ENCODE measurements around the gene NTSR2. TPM values are rescaled to one million over a fixed set of nuclear protein-coding genes. Genes with fewer than 3 reads are reported as not detected.

NTSR2 gene
- total RNA-seq, 2 experiments from 2014 or later, result not detected

- no peak for ATAC-seq
Observed at GRCh38 chr2:11710210-11710609, 40.2 kb upstream of the NTSR2 start.

GRCh38 chr2:11709293-11709692 lies 39.3 kb upstream of the NTSR2 start:
- no peak overlapping the region for H3K27ac Mint-ChIP-seq
- H3K27me3 Mint-ChIP-seq (ENCODE audit: low read depth), result peaks cover 17% of the 10 kb centered on the region
- H3K9me3 Mint-ChIP-seq (ENCODE audit: insufficient read depth), result no peaks in the 10 kb centered on the region
- CTCF ChIA-PET, result interaction anchor here (0.9 kb wide), 1 partner anchor 17 kb away, joined by 3 read pairs; no protein-coding TSS in a partner anchor
- H3K4me1 Mint-ChIP-seq (ENCODE audit: low read depth), result no peaks in the 10 kb centered on the region
- POLR2A ChIA-PET, result no interaction called here
- no peak for DNase-seq
- H3K4me3 Mint-ChIP-seq, result no peak overlapping the region
- no peaks in the 10 kb centered on the region for H3K36me3 Mint-ChIP-seq (ENCODE audit: low read depth)
- ATAC-seq, result no peak

More at GRCh38 chr2:11710210-11710609, 40.2 kb upstream of the NTSR2 start:
- POLR2A ChIA-PET, result no interaction called here
- Mint-ChIP-seq H3K9me3 (ENCODE audit: insufficient read depth) (no peaks in the 10 kb centered on the region), H3K4me3 (no peak overlapping the region), H3K27ac (no peak overlapping the region), H3K4me1 (ENCODE audit: low read depth) (no peaks in the 10 kb centered on the region), H3K36me3 (ENCODE audit: low read depth) (no peaks in the 10 kb centered on the region), H3K27me3 (ENCODE audit: low read depth) (peaks cover 20% of the 10 kb centered on the region)
- CTCF ChIA-PET, result interaction anchor here (1.1 kb wide), 1 partner anchor 69 kb away, joined by 4 read pairs; no protein-coding TSS in a partner anchor
- no peak for DNase-seq

- Mint-ChIP-seq H3K9me3 (ENCODE audit: insufficient read depth) (no peaks in the 10 kb centered on the region), H3K4me3 (no peak overlapping the region), H3K4me1 (ENCODE audit: low read depth) (no peaks in the 10 kb centered on the region), H3K27me3 (ENCODE audit: low read depth) (peaks cover 17% of the 10 kb centered on the region), H3K27ac (no peak overlapping the region), H3K36me3 (ENCODE audit: low read depth) (no peaks in the 10 kb centered on the region)
- ATAC-seq (no peak), DNase-seq (no peak)
- POLR2A ChIA-PET, result no interaction called here
- CTCF ChIA-PET, result interaction anchor here (1.5 to 2.2 kb wide), 2 partner anchors 20 to 72 kb away, joined by 5 to 7 read pairs; no protein-coding TSS in a partner anchor
Observed at GRCh38 chr2:11708106-11708505, 38.1 kb upstream of the NTSR2 start.

GRCh38 chr2:11705711-11706110 lies 35.7 kb upstream of the NTSR2 start:
- ChIA-PET CTCF (interaction anchor here (2.2 kb wide), 1 partner anchor 18 kb away, joined by 5 read pairs; no protein-coding TSS in a partner anchor), POLR2A (no interaction called here)
- H3K9me3 Mint-ChIP-seq (ENCODE audit: insufficient read depth), result no peaks in the 10 kb centered on the region
- no peaks in the 10 kb centered on the region for H3K36me3 Mint-ChIP-seq (ENCODE audit: low read depth)
- H3K4me3 Mint-ChIP-seq, result no peak overlapping the region
- no peaks in the 10 kb centered on the region for H3K4me1 Mint-ChIP-seq (ENCODE audit: low read depth)
- DNase-seq (no peak), ATAC-seq (no peak)
- H3K27ac Mint-ChIP-seq, result no peak overlapping the region
- peaks cover 7% of the 10 kb centered on the region for H3K27me3 Mint-ChIP-seq (ENCODE audit: low read depth)

- peaks cover 5% of the 10 kb centered on the region for H3K27me3 Mint-ChIP-seq (ENCODE audit: low read depth)
- H3K4me3 Mint-ChIP-seq, result no peak overlapping the region
- POLR2A ChIA-PET, result no interaction called here
- CTCF ChIA-PET, result no interaction called here
- ATAC-seq (no peak), DNase-seq (no peak)
- no peaks in the 10 kb centered on the region for H3K36me3 Mint-ChIP-seq (ENCODE audit: low read depth)
- no peaks in the 10 kb centered on the region for H3K9me3 Mint-ChIP-seq (ENCODE audit: insufficient read depth)
- H3K4me1 Mint-ChIP-seq (ENCODE audit: low read depth), result no peaks in the 10 kb centered on the region
- no peak overlapping the region for H3K27ac Mint-ChIP-seq
Observed at GRCh38 chr2:11705063-11705462, 35.1 kb upstream of the NTSR2 start.

- Mint-ChIP-seq H3K27me3 (ENCODE audit: low read depth) (peaks cover 4% of the 10 kb centered on the region), H3K4me1 (ENCODE audit: low read depth) (no peaks in the 10 kb centered on the region), H3K9me3 (ENCODE audit: insufficient read depth) (no peaks in the 10 kb centered on the region), H3K27ac (no peak overlapping the region), H3K4me3 (no peak overlapping the region), H3K36me3 (ENCODE audit: low read depth) (no peaks in the 10 kb centered on the region)
- POLR2A ChIA-PET, result no interaction called here
- ATAC-seq (no peak), DNase-seq (no peak)
- CTCF ChIA-PET, result interaction anchor here (1.3 kb wide), 1 partner anchor 11 kb away, joined by 3 read pairs; no protein-coding TSS in a partner anchor
Observed at GRCh38 chr2:11703700-11704099, 33.7 kb upstream of the NTSR2 start.

- no peak for ATAC-seq
- no peak for DNase-seq
- ChIA-PET CTCF (interaction anchor here (1.3 kb wide), 1 partner anchor 10 kb away, joined by 3 read pairs; no protein-coding TSS in a partner anchor), POLR2A (no interaction called here)
- no peaks in the 10 kb centered on the region for H3K9me3 Mint-ChIP-seq (ENCODE audit: insufficient read depth)
- H3K4me3 Mint-ChIP-seq, result no peak overlapping the region
- no peak overlapping the region for H3K27ac Mint-ChIP-seq
- H3K36me3 Mint-ChIP-seq (ENCODE audit: low read depth), result no peaks in the 10 kb centered on the region
- H3K27me3 Mint-ChIP-seq (ENCODE audit: low read depth), result peaks cover 4% of the 10 kb centered on the region
- H3K4me1 Mint-ChIP-seq (ENCODE audit: low read depth), result no peaks in the 10 kb centered on the region
Observed at GRCh38 chr2:11702946-11703345, 33.0 kb upstream of the NTSR2 start.

- DNase-seq (no peak), ATAC-seq (peak; percentile 53)
- H3K4me3 Mint-ChIP-seq, result no peak overlapping the region
- peaks cover 4% of the 10 kb centered on the region for H3K27me3 Mint-ChIP-seq (ENCODE audit: low read depth)
- H3K9me3 Mint-ChIP-seq (ENCODE audit: insufficient read depth), result no peaks in the 10 kb centered on the region
- ChIA-PET CTCF (no interaction called here), POLR2A (no interaction called here)
- no peaks in the 10 kb centered on the region for H3K36me3 Mint-ChIP-seq (ENCODE audit: low read depth)
- peaks cover 5% of the 10 kb centered on the region for H3K4me1 Mint-ChIP-seq (ENCODE audit: low read depth)
- no peak overlapping the region for H3K27ac Mint-ChIP-seq
Observed at GRCh38 chr2:11701751-11702301, 31.8 kb upstream of the NTSR2 start.

- CTCF ChIA-PET, result no interaction called here
Observed at GRCh38 chr2:11701206-11701605, 31.2 kb upstream of the NTSR2 start.

GRCh38 chr2:11699686-11700670 lies 30.0 kb upstream of the NTSR2 start:
- no peaks in the 10 kb centered on the region for H3K36me3 Mint-ChIP-seq (ENCODE audit: low read depth)
- ATAC-seq, result no peak
- DNase-seq, result no peak
- no peak overlapping the region for H3K27ac Mint-ChIP-seq
- H3K4me1 Mint-ChIP-seq (ENCODE audit: low read depth), result peaks cover 6% of the 10 kb centered on the region
- POLR2A ChIA-PET, result no interaction called here
- CTCF ChIA-PET, result interaction anchor here (0.6 to 2.9 kb wide), 3 partner anchors 10 to 80 kb away, joined by 3 to 11 read pairs (median 5); no protein-coding TSS in a partner anchor
- H3K9me3 Mint-ChIP-seq (ENCODE audit: insufficient read depth), result no peaks in the 10 kb centered on the region
- peaks cover 2% of the 10 kb centered on the region for H3K27me3 Mint-ChIP-seq (ENCODE audit: low read depth)
- H3K4me3 Mint-ChIP-seq, result no peak overlapping the region

More at GRCh38 chr2:11701206-11701605, 31.2 kb upstream of the NTSR2 start:
- ATAC-seq (no peak), DNase-seq (no peak)
- no peaks in the 10 kb centered on the region for H3K9me3 Mint-ChIP-seq (ENCODE audit: insufficient read depth)
- no peak overlapping the region for H3K27ac Mint-ChIP-seq
- H3K36me3 Mint-ChIP-seq (ENCODE audit: low read depth), result no peaks in the 10 kb centered on the region
- no peak overlapping the region for H3K4me3 Mint-ChIP-seq
- H3K4me1 Mint-ChIP-seq (ENCODE audit: low read depth), result peaks cover 6% of the 10 kb centered on the region
- POLR2A ChIA-PET, result no interaction called here
- H3K27me3 Mint-ChIP-seq (ENCODE audit: low read depth), result peaks cover 4% of the 10 kb centered on the region

GRCh38 chr2:11698009-11698922 lies 28.3 kb upstream of the NTSR2 start:
- ATAC-seq (no peak), DNase-seq (no peak)
- peaks cover 2% of the 10 kb centered on the region for H3K27me3 Mint-ChIP-seq (ENCODE audit: low read depth)
- no peaks in the 10 kb centered on the region for H3K36me3 Mint-ChIP-seq (ENCODE audit: low read depth)
- H3K27ac Mint-ChIP-seq, result no peak overlapping the region
- no peaks in the 10 kb centered on the region for H3K9me3 Mint-ChIP-seq (ENCODE audit: insufficient read depth)
- ChIA-PET POLR2A (no interaction called here), CTCF (interaction anchor here (1.2 to 7.7 kb wide), 5 partner anchors 8 to 86 kb away, joined by 5 to 46 read pairs (median 7); no protein-coding TSS in a partner anchor)
- peaks cover 6% of the 10 kb centered on the region for H3K4me1 Mint-ChIP-seq (ENCODE audit: low read depth)
- H3K4me3 Mint-ChIP-seq, result no peak overlapping the region

Measured in activated CD8-positive, alpha-beta T cell treated with anti-CD3 and anti-CD28 coated beads, Interleukin-2, amount 10 ng/mL, durations not matched to agents 7 days and 5 days (primary cell).